Prostate gland (tissue), 2 donors: ENCODE measurements around the gene STOML1. TPM values are rescaled to one million over a fixed set of nuclear protein-coding genes. Genes with fewer than 3 reads are reported as not detected.

Source experiments
- DNase-seq: peaks from one replicate; pipeline ENCODE4 v3.0.0-alpha.2; 2019; ENCODE audit warnings: low spot score
- H3K27ac ChIP-seq, 2 donors: fragments of 200-600 bp; sonication (generic); 2 replicates each; pipeline ENCODE4 v1.5.1; 2017 to 2019
- H3K27me3 ChIP-seq: fragments of 200-600 bp; sonication (generic); replicated peaks from 2 replicates; pipeline ENCODE4 v1.5.1; 2019; ENCODE audit not compliant: insufficient read depth
- H3K36me3 ChIP-seq, 2 donors: fragments of 200-600 bp; sonication (generic); 1 replicate in 1 of 2; 2 replicates in 1 of 2; pipeline versions ENCODE4 v1.5.1 to v1.8.1; 2017 to 2019
- H3K4me1 ChIP-seq: fragments of 200-600 bp; sonication (generic); replicated peaks from 2 replicates; pipeline ENCODE4 v1.5.1; 2019
- H3K4me3 ChIP-seq, 2 donors: fragments of 200-600 bp; sonication (generic); 2 replicates each; pipeline ENCODE4 v1.5.1; 2017 to 2019
- H3K9me3 ChIP-seq: fragments of 200-600 bp; sonication (generic); 2 replicates; pipeline ENCODE4 v1.5.1; 2017
- POLR2A ChIP-seq: fragments of 450-650 bp; IDR thresholded peaks from one replicate; pipeline ENCODE4 v1.6.1; 2016; ENCODE audit warnings: antibody characterized with exemption, mild to moderate bottlenecking
- POLR2AphosphoS5 ChIP-seq: sonication (generic); formaldehyde crosslinking; IDR thresholded peaks from one replicate; pipeline ENCODE4 v1.6.1; 2017; ENCODE audit warnings: antibody characterized with exemption
- WGBS: methylation state at CpG from one replicate; pipeline ENCODE4 v1.1.5; 2018; 5-methylcytosine and 5-hydroxymethylcytosine counted together
- intact Hi-C: fragments of 100-400 bp; cut with DNase I; formaldehyde crosslinking; loops from one replicate; pipeline ENCODE4 v1.14.2; 2022
- total RNA-seq, 2 donors: library from RNA; depleted of rRNA; stranded (reverse); fragments of >200 nt; gene quantifications; one replicate each; pipeline ENCODE4 v1.1.0, GENCODE V29; 2016
- TF ChIP-seq, protein P1 (sequence below), 4 experiments: fragments of 200-600 bp in 2 of 4; fragments of 450-650 bp in 2 of 4; sonication (generic) in 2 of 4; IDR thresholded peaks; 1 replicate in 3 of 4; 2 replicates in 1 of 4; pipeline ENCODE4 v1.5.1; 2016 to 2019; ENCODE audit warnings: antibody characterized with exemption in 4 of 4, mild to moderate bottlenecking in 2 of 4, moderate library complexity in 2 of 4

STOML1 gene
- total RNA-seq, 2 donors from 2014 or later = 15.6 to 26.8 TPM

DNA sequence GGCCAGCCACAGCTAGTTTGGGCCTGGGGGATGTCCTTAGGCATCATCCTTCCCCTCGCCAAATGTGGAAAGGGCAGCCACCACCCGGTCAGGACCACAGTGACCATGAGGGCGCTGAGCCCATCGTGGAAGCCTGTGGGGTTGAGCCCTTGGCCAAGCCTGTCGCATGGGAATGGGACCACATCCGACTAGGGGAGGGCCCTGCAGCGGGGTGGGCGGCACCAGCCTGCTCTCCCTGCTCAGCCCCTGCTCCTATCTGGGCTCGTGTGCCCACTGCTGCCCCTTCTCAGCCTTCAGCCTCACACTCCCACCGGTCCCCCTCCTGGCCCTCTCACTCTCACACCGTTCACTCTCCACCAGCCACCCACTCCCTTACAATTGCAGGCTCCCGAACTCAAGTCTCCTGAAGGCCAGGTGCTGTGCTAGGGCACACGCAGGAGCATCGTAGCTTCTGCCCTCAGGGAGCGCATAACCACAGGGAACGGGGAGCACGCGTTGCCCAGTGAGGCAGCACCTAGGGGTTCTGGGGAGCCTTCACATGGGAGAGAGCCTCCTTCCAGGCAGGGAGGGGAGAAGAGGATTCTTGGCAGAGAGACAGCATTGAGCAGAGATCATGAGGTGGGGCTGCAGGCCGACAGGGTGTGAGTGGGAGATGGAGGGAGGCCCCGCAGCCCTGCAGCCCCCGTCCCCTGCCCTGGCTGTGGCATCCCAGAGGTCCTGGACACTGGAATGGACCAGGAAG is 39.8 kb downstream of the STOML1 start:
- H3K36me3 ChIP-seq = no peaks in the 10 kb centered on the region
- intact Hi-C loops = no loop called here
- H3K4me1 ChIP-seq = no peaks in the 10 kb centered on the region
- no peaks in the 10 kb centered on the region for H3K27me3 ChIP-seq
- no peak for DNase-seq
- no peaks in the 10 kb centered on the region for H3K9me3 ChIP-seq
- H3K4me3 ChIP-seq = no peak overlapping the region
- peak overlapping the region; percentile 82 to 84 for H3K27ac ChIP-seq
- 78% methylated on average over 21 of the region's 21 CpGs for WGBS
- TF ChIP-seq POLR2A (no peak), POLR2AphosphoS5 (no peak)
- TF ChIP-seq, protein P1, sequence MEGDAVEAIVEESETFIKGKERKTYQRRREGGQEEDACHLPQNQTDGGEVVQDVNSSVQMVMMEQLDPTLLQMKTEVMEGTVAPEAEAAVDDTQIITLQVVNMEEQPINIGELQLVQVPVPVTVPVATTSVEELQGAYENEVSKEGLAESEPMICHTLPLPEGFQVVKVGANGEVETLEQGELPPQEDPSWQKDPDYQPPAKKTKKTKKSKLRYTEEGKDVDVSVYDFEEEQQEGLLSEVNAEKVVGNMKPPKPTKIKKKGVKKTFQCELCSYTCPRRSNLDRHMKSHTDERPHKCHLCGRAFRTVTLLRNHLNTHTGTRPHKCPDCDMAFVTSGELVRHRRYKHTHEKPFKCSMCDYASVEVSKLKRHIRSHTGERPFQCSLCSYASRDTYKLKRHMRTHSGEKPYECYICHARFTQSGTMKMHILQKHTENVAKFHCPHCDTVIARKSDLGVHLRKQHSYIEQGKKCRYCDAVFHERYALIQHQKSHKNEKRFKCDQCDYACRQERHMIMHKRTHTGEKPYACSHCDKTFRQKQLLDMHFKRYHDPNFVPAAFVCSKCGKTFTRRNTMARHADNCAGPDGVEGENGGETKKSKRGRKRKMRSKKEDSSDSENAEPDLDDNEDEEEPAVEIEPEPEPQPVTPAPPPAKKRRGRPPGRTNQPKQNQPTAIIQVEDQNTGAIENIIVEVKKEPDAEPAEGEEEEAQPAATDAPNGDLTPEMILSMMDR (IDR thresholded peaks at IDR 0.05) = no peak

DNA sequence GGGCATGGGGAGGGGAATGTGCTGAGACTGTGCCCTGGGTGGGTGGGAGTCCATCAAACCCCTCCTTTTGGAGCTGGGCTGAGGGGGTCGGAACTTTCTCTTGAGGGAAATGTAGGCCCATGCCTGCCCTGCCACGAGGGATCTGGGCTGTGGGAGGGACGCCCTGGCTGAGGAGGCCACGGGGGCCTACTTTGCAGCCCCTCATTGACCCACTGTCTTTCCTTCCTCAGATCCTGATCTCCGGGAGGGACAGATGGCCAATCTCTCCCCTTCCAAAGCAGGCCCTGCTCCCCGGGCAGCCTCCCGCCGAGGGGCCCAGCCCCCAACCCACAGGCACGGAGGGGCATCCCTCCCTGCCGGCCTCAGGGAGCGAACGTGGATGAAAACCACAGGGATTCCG is 40.5 kb downstream of the STOML1 start:
- no peaks in the 10 kb centered on the region for H3K9me3 ChIP-seq
- no peaks in the 10 kb centered on the region for H3K36me3 ChIP-seq
- intact Hi-C loops = loop anchor here (2.0 kb wide), 1 partner anchor 13 kb away; no protein-coding TSS in a partner anchor
- no peaks in the 10 kb centered on the region for H3K4me1 ChIP-seq
- no peak overlapping the region for H3K4me3 ChIP-seq
- WGBS = 45% methylated on average over 13 of the region's 13 CpGs
- H3K27me3 ChIP-seq = no peaks in the 10 kb centered on the region
- peak overlapping the region; percentile 82 to 84 for H3K27ac ChIP-seq
- DNase-seq = no peak
- TF ChIP-seq POLR2AphosphoS5 (no peak), POLR2A (no peak)
- TF ChIP-seq, protein P1 (IDR thresholded peaks at IDR 0.05) = no peak

DNA sequence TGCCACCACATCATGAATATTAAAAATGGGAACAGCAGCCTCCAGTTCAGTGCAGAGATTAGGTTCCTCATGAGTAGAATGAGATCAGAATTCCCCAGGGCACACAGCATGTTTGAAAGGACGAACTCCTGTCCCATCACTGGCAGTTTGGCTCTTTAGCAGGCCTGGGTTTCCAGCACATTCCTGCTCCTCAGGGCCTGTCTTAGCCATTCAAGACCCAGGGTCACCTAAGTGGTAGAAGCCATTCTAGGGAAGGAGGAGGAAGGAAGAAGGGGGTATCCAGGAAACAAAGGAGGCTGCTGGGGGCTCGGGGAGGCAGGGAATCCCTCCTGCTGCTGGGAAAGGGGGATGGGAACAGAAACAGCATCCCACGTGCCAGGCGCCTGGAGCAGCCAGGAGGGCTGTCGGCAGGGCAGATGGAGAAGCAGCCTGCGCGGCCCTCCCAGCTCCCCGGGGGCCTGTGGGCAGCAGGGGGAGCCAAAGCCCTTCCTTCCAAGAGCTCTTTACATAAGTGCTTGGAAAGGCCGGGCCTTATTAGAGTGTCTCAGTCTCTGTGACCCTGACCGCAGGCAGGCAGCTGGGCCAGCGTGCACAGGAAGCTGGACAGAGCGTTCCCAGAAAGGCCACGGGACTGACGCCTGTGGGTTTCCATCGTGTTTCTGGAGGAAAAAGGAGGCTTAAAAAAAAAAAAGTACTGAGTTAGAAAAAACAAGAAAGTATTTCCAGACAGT is 41.1 kb downstream of the STOML1 start:
- Histone ChIP-seq H3K9me3 (no peaks in the 10 kb centered on the region), H3K4me1 (no peaks in the 10 kb centered on the region), H3K27ac (peak overlapping the region; percentile 82 to 84), H3K27me3 (no peaks in the 10 kb centered on the region), H3K36me3 (no peaks in the 10 kb centered on the region), H3K4me3 (no peak overlapping the region)
- WGBS = 16% methylated on average over 15 of the region's 15 CpGs
- peak; percentile 59 for DNase-seq
- intact Hi-C loops = loop anchor here (2.0 kb wide), 1 partner anchor 14 kb away; no protein-coding TSS in a partner anchor
- TF ChIP-seq, protein P1 (IDR thresholded peaks at IDR 0.05) = peak; percentile 40 to 75 (median 64)
- TF ChIP-seq POLR2A = no peak
- TF ChIP-seq POLR2AphosphoS5 = peak; percentile 82

DNA sequence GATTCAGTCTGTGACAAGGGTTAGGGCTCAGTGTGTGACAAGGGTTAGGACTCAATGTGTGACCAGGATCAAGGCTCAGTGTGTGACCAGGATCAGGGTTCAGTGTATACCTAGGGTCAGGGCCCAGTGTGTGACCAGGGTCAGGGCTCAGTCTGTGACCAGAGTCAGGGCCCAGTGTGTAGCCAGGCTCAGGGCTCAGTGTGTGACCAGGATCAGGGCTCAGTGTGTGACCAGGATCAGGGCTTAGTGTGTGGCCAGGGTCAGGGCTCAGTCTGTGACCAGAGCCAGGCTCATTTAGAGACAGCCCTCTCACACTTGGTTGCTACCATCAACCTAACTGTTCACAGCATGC is 41.6 kb downstream of the STOML1 start:
- H3K27me3 ChIP-seq = no peaks in the 10 kb centered on the region
- no peaks in the 10 kb centered on the region for H3K36me3 ChIP-seq
- no peaks in the 10 kb centered on the region for H3K4me1 ChIP-seq
- intact Hi-C loops = loop anchor here (2.0 kb wide), 1 partner anchor 14 kb away; no protein-coding TSS in a partner anchor
- H3K4me3 ChIP-seq = no peak overlapping the region
- DNase-seq = no peak
- no peaks in the 10 kb centered on the region for H3K9me3 ChIP-seq
- peak overlapping the region; percentile 82 to 84 for H3K27ac ChIP-seq
- TF ChIP-seq POLR2A (no peak), POLR2AphosphoS5 (no peak)
- TF ChIP-seq, protein P1 (IDR thresholded peaks at IDR 0.05) = no peak
